Measurements from ENCODE around the gene MGAT2.
"Not testable (repeated sequence)": the region's sequence is repeated elsewhere in the genome, so short reads cannot be mapped to it uniquely, and the experiment has no call there.

The MGAT2 gene

DNA sequence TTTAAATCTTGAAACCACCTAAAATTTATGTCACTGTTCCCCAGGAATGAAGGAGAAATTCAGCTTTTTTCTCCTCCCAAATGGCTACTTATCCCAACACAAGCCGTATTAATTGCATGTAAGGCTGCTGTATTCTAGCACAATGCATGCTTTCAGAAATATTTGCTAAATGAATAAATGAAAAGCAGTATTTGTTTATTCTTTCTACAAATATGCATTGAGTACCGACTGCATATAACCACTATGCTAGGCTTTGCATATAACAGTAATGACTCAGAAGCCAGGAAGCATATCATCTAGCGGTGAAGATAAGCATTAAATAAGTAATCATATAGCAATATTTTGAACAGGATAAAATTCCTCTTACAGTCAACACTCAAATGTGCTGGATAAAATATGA is 27.6 kb upstream of the MGAT2 start:
- DNase-seq, result no peak
- H3K27me3 Mint-ChIP-seq, result no peaks in the 10 kb centered on the region
- H3K9me3 Mint-ChIP-seq, result no peaks in the 10 kb centered on the region
- H3K4me1 Mint-ChIP-seq (ENCODE audit: low read depth), result peaks cover 21% of the 10 kb centered on the region
- H3K27ac Mint-ChIP-seq, result no peak overlapping the region
- H3K36me3 Mint-ChIP-seq (ENCODE audit: low read depth), result peaks cover 6% of the 10 kb centered on the region
- no peak overlapping the region for H3K4me3 Mint-ChIP-seq

DNA sequence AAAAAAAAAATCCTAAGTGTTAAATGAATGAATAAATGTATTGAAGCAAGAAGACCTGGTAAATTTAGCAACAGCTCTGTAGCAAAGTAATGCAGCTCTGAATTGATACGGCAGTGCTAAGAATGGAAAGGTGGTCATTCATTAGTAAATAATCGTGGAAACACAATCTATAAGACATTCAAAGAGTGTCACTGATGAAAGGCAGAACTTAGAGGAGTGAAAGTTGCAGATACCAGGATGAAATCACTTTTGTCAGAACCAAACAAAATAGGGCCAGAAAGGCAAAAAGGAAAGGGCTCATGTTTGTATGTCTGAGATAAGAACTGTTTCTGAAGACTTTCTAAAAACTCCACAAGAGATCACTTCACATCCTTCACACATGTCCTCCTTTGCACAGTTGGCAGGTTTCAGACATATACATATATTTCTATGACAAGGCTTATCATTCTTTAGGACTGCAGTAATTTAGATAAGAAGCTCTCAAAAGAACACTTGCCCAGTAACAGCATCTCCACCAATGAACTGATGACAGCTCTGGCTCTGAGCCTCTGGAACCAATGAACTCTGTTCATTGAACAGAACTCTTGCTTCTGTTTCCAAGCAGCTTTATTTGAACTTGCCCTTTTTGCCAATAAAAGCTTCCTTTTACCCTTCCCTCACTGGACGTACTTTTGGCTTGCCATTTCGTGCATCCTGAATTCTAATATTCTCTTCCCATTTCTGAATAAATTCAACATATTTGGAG is 26.1 kb upstream of the MGAT2 start:
- no peak overlapping the region for H3K4me3 Mint-ChIP-seq
- H3K36me3 Mint-ChIP-seq (ENCODE audit: low read depth), result peaks cover 21% of the 10 kb centered on the region
- no peaks in the 10 kb centered on the region for H3K9me3 Mint-ChIP-seq
- no peak overlapping the region for H3K27ac Mint-ChIP-seq
- no peaks in the 10 kb centered on the region for H3K27me3 Mint-ChIP-seq
- peaks cover 23% of the 10 kb centered on the region for H3K4me1 Mint-ChIP-seq (ENCODE audit: low read depth)
- DNase-seq, result no peak

GRCh38 chr14:49598189-49598484 is 22.5 kb upstream of the MGAT2 start:
- Mint-ChIP-seq H3K9me3 (no peaks in the 10 kb centered on the region), H3K27me3 (no peaks in the 10 kb centered on the region), H3K36me3 (ENCODE audit: low read depth) (peaks cover 49% of the 10 kb centered on the region), H3K27ac (peak overlapping the region; percentile 97), H3K4me3 (peak overlapping the region; percentile 97), H3K4me1 (ENCODE audit: low read depth) (peaks cover 38% of the 10 kb centered on the region)
- no peak for DNase-seq

GRCh38 chr14:49598485-49599300 is 21.9 kb upstream of the MGAT2 start, which contains the start of gene LRR1:
LRR1 (plus strand) TSS chr14:49598940; CDS start chr14:49599021, 81 bp downstream.
- Mint-ChIP-seq H3K4me1 (ENCODE audit: low read depth) (peaks cover 38% of the 10 kb centered on the region), H3K9me3 (no peaks in the 10 kb centered on the region), H3K27ac (peak within 1 kb of the TSS; percentile 97), H3K4me3 (peak within 1 kb of the TSS; percentile 97), H3K36me3 (ENCODE audit: low read depth) (peaks cover 53% of the 10 kb centered on the region), H3K27me3 (no peaks in the 10 kb centered on the region)
- peak; percentile 95 for DNase-seq

- Mint-ChIP-seq H3K36me3 (ENCODE audit: low read depth) (peaks cover 86% of the 10 kb centered on the region), H3K9me3 (no peaks in the 10 kb centered on the region), H3K4me3 (no peak overlapping the region)
Observed at GRCh38 chr14:49607583-49607982, 13.0 kb upstream of the MGAT2 start.

DNA sequence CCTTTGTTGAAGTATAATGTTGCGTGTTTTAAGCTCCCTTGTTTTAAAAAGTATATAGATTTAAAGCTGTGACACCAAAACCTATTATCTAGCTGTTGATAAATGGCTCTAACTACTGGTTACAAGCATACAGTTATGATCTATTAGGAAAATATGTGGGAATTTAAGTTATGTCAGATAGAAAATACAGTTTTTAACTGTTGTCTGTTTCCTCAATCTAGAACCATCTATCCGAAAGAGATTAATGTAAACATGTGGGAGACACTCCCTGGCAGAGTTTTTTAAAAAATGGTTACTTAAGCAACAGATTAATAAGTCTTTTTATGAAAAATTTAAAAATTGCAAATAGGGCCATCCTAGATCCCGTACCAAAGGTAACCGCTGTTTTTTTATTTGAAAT is 8.3 kb upstream of the MGAT2 start:
- no peak for DNase-seq
- Mint-ChIP-seq H3K9me3 (no peaks in the 10 kb centered on the region), H3K27ac (no peak overlapping the region), H3K27me3 (no peaks in the 10 kb centered on the region), H3K4me3 (no peak overlapping the region), H3K36me3 (ENCODE audit: low read depth) (peaks cover 83% of the 10 kb centered on the region), H3K4me1 (ENCODE audit: low read depth) (peaks cover 22% of the 10 kb centered on the region)

More at GRCh38 chr14:49607583-49607982, 13.0 kb upstream of the MGAT2 start:
- no peaks in the 10 kb centered on the region for H3K27me3 Mint-ChIP-seq
- no peak overlapping the region for H3K27ac Mint-ChIP-seq
- H3K4me1 Mint-ChIP-seq (ENCODE audit: low read depth), result peaks cover 20% of the 10 kb centered on the region
- DNase-seq, result no peak

GRCh38 chr14:49612671-49613070 is 7.9 kb upstream of the MGAT2 start:
- no peaks in the 10 kb centered on the region for H3K9me3 Mint-ChIP-seq
- H3K36me3 Mint-ChIP-seq (ENCODE audit: low read depth), result peaks cover 83% of the 10 kb centered on the region
- peaks cover 26% of the 10 kb centered on the region for H3K4me1 Mint-ChIP-seq (ENCODE audit: low read depth)
- DNase-seq, result no peak
- no peak overlapping the region for H3K4me3 Mint-ChIP-seq
- H3K27me3 Mint-ChIP-seq, result no peaks in the 10 kb centered on the region
- no peak overlapping the region for H3K27ac Mint-ChIP-seq

DNA sequence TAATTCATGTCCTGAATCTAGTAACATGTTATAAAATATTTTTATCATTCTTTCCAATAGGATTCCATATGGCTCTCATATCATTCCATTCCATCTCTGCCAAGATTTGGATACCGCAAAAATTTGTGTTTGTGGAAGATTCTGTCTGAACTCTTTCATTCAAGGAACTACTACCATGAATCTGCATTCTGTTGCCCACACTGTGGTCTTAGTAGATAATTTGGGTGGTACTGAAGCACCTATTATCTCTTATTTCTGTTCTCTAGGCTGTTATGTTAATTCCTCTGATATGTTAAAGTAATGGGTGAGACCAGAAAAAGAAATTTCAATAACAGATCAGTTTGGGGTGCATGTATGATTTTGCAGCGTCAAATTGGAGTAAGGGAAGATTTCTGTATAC is 6.4 kb upstream of the MGAT2 start:
- H3K9me3 Mint-ChIP-seq, result no peaks in the 10 kb centered on the region
- no peak overlapping the region for H3K27ac Mint-ChIP-seq

GRCh38 chr14:49615776-49616175 is 4.8 kb upstream of the MGAT2 start:
- Mint-ChIP-seq H3K27me3 (no peaks in the 10 kb centered on the region), H3K36me3 (ENCODE audit: low read depth) (peaks cover 88% of the 10 kb centered on the region), H3K4me3 (no peak overlapping the region), H3K9me3 (no peaks in the 10 kb centered on the region), H3K4me1 (ENCODE audit: low read depth) (peaks cover 39% of the 10 kb centered on the region), H3K27ac (peak overlapping the region; percentile 68)
- no peak for DNase-seq

More for the DNA sequence above, 6.4 kb upstream of the MGAT2 start:
- H3K36me3 Mint-ChIP-seq (ENCODE audit: low read depth), result peaks cover 87% of the 10 kb centered on the region
- H3K27me3 Mint-ChIP-seq, result no peaks in the 10 kb centered on the region
- no peak for DNase-seq
- peaks cover 36% of the 10 kb centered on the region for H3K4me1 Mint-ChIP-seq (ENCODE audit: low read depth)
- no peak overlapping the region for H3K4me3 Mint-ChIP-seq

- Mint-ChIP-seq H3K27me3 (no peaks in the 10 kb centered on the region), H3K27ac (peak overlapping the region; percentile 99), H3K4me3 (peak overlapping the region; percentile 99), H3K36me3 (ENCODE audit: low read depth) (peaks cover 87% of the 10 kb centered on the region), H3K4me1 (ENCODE audit: low read depth) (peaks cover 46% of the 10 kb centered on the region), H3K9me3 (no peaks in the 10 kb centered on the region)
- no peak for DNase-seq
Observed at GRCh38 chr14:49617852-49618519, 2.6 kb upstream of the MGAT2 start.

GRCh38 chr14:49619273-49619672 is 1.3 kb upstream of the MGAT2 start:
- H3K4me3 Mint-ChIP-seq, result peak overlapping the region; percentile 99

GRCh38 chr14:49619730-49620129 is 869 bp upstream of the MGAT2 start:
- Mint-ChIP-seq H3K9me3 (no peaks in the 10 kb centered on the region), H3K4me3 (peak overlapping the region; percentile 99), H3K36me3 (ENCODE audit: low read depth) (peaks cover 94% of the 10 kb centered on the region), H3K4me1 (ENCODE audit: low read depth) (peaks cover 62% of the 10 kb centered on the region), H3K27me3 (no peaks in the 10 kb centered on the region), H3K27ac (peak overlapping the region; percentile 99)
- DNase-seq, result no peak

More at GRCh38 chr14:49619273-49619672, 1.3 kb upstream of the MGAT2 start:
- DNase-seq, H3K9me3 Mint-ChIP-seq, H3K27me3 Mint-ChIP-seq: not testable (repeated sequence)
- Mint-ChIP-seq H3K36me3 (ENCODE audit: low read depth) (peaks cover 94% of the 10 kb centered on the region), H3K27ac (peak overlapping the region; percentile 99), H3K4me1 (ENCODE audit: low read depth) (peaks cover 59% of the 10 kb centered on the region)

DNA sequence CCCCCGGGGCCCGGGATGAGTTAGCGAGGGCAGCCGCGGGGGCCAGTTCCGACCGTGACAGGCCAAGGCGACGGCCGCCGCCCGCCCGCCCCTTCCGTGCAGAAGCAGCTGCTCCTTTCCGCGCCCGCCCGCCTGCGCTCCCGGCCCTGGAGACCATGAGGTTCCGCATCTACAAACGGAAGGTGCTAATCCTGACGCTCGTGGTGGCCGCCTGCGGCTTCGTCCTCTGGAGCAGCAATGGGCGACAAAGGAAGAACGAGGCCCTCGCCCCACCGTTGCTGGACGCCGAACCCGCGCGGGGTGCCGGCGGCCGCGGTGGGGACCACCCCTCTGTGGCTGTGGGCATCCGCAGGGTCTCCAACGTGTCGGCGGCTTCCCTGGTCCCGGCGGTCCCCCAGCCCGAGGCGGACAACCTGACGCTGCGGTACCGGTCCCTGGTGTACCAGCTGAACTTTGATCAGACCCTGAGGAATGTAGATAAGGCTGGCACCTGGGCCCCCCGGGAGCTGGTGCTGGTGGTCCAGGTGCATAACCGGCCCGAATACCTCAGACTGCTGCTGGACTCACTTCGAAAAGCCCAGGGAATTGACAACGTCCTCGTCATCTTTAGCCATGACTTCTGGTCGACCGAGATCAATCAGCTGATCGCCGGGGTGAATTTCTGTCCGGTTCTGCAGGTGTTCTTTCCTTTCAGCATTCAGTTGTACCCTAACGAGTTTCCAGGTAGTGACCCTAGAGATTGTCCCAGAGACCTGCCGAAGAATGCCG is 699 bp downstream of the MGAT2 start:
- Mint-ChIP-seq H3K4me1 (ENCODE audit: low read depth) (peaks cover 67% of the 10 kb centered on the region), H3K27me3 (no peaks in the 10 kb centered on the region), H3K4me3 (peak overlapping the region; percentile 99), H3K36me3 (ENCODE audit: low read depth) (peaks cover 92% of the 10 kb centered on the region), H3K9me3 (no peaks in the 10 kb centered on the region), H3K27ac (peak overlapping the region; percentile 99)
- no peak for DNase-seq

DNA sequence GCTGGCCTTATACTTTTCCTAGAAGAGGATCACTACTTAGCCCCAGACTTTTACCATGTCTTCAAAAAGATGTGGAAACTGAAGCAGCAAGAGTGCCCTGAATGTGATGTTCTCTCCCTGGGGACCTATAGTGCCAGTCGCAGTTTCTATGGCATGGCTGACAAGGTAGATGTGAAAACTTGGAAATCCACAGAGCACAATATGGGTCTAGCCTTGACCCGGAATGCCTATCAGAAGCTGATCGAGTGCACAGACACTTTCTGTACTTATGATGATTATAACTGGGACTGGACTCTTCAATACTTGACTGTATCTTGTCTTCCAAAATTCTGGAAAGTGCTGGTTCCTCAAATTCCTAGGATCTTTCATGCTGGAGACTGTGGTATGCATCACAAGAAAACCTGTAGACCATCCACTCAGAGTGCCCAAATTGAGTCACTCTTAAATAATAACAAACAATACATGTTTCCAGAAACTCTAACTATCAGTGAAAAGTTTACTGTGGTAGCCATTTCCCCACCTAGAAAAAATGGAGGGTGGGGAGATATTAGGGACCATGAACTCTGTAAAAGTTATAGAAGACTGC is 1.5 kb downstream of the MGAT2 start:
- H3K4me3 Mint-ChIP-seq, result peak overlapping the region; percentile 99
- H3K27me3 Mint-ChIP-seq, result no peaks in the 10 kb centered on the region
- DNase-seq, result no peak
- peaks cover 91% of the 10 kb centered on the region for H3K36me3 Mint-ChIP-seq (ENCODE audit: low read depth)
- peaks cover 67% of the 10 kb centered on the region for H3K4me1 Mint-ChIP-seq (ENCODE audit: low read depth)
- peak overlapping the region; percentile 99 for H3K27ac Mint-ChIP-seq
- no peaks in the 10 kb centered on the region for H3K9me3 Mint-ChIP-seq
